K562 (cell line): Measurements from ENCODE around the gene RERE. TPM values are rescaled to one million over a fixed set of nuclear protein-coding genes. Genes with fewer than 3 reads are reported as not detected.

ENCODE experiments used
- ATF7 ChIP-seq: fragments of 450-650 bp; IDR thresholded peaks from 2 replicates; pipeline ENCODE4 v1.7.1; 2014; ENCODE audit warnings: mild to moderate bottlenecking, moderate library complexity
- C11orf30 ChIP-seq: fragments of 450-650 bp; IDR thresholded peaks from 2 replicates; pipeline ENCODE4 v1.6.1; 2016; ENCODE audit warnings: low read depth, mild to moderate bottlenecking
- CBX5 ChIP-seq: IDR thresholded peaks from 2 replicates; pipeline ENCODE4 v1.6.1; 2014; ENCODE audit warnings: low read depth, borderline replicate concordance
- RBM15 ChIP-seq: fragments of 200-400 bp; formaldehyde crosslinking; IDR thresholded peaks from 2 replicates; pipeline ENCODE4 v1.6.1; 2018; ENCODE audit warnings: mild to moderate bottlenecking, low read length, moderate library complexity; ENCODE audit not compliant: insufficient read depth
- RERE ChIP-seq: sonication (generic); formaldehyde crosslinking; IDR thresholded peaks from 2 replicates; pipeline ENCODE4 v1.8.0; 2023; ENCODE audit warnings: missing genetic modification reagents, mild to moderate bottlenecking, borderline replicate concordance
- SMARCE1 ChIP-seq: fragments of 450-650 bp; IDR thresholded peaks from 2 replicates; pipeline ENCODE4 v1.7.1; 2016; ENCODE audit warnings: mild to moderate bottlenecking
- SNRNP70 ChIP-seq: fragments of 200-400 bp; formaldehyde crosslinking; optimal IDR thresholded peaks from 2 replicates; pipeline ENCODE3; 2017; ENCODE audit warnings: low read depth, low read length
- TSC22D4 ChIP-seq: fragments of 450-650 bp; IDR thresholded peaks from 2 replicates; pipeline ENCODE4 v1.6.1; 2016; ENCODE audit warnings: missing genetic modification characterization, missing biosample characterization, control low read depth
- USF1 ChIP-seq: sonication (generic); formaldehyde crosslinking; IDR thresholded peaks from 2 replicates; pipeline ENCODE4 v1.9.0; 2022; ENCODE audit warnings: mild to moderate bottlenecking, missing genetic modification reagents
- ZEB2 ChIP-seq: fragments of 450-650 bp; IDR thresholded peaks from 2 replicates; pipeline ENCODE4 v1.6.1; 2016
- ZNF12 ChIP-seq: sonication (generic); formaldehyde crosslinking; IDR thresholded peaks from 2 replicates; pipeline ENCODE4 v1.4.0; 2020; ENCODE audit warnings: mild to moderate bottlenecking, missing genetic modification reagents
- ZNF217 ChIP-seq: sonication (generic); formaldehyde crosslinking; IDR thresholded peaks from 2 replicates; pipeline ENCODE4 v1.8.0; 2022; ENCODE audit warnings: mild to moderate bottlenecking, missing genetic modification reagents
- ZNF274 ChIP-seq: IDR thresholded peaks from 2 replicates; pipeline ENCODE4 v1.6.1; 2011; ENCODE audit warnings: low read depth, mild to moderate bottlenecking, low read length, moderate library complexity, borderline replicate concordance
- ZNF696 ChIP-seq: fragments of 250-450 bp; sonication (Bioruptor Pico); conservative IDR thresholded peaks from 2 replicates; pipeline ENCODE4 v1.4.0; 2020; ENCODE audit warnings: mild to moderate bottlenecking, moderate library complexity
- polyA plus RNA-seq, 8 experiments: library from polyadenylated mRNA; depleted of rRNA in 4 of 8; stranded (reverse) in 5 of 8; unstranded in 3 of 8; fragments of >200 nt; fragmentation: Nextera tagmentation in 2 of 8; fragmentation: Illumina TruSeq in 1 of 8; extraction: Ambion mirVana in 2 of 8; extraction: Trizol in 1 of 8; gene quantifications; 2 replicates each; pipeline versions ENCODE4 v1.2.1 to v1.2.3, GENCODE V29; 2011 to 2014; ENCODE audit warnings: inconsistent platforms in 1 of 8, missing spikeins in 1 of 8
- total RNA-seq, 7 experiments: library from RNA; depleted of rRNA in 6 of 7; stranded (reverse); fragments of >200 nt in 6 of 7; fragmentation: Illumina TruSeq in 2 of 7; extraction: Trizol in 2 of 7; gene quantifications; 2 replicates each; pipeline versions ENCODE4 v1.2.1 to v1.2.3, GENCODE V29; 2011 to 2021; ENCODE audit warnings: low replicate concordance in 1 of 7
- TF ChIP-seq, protein P1 (sequence below): IDR thresholded peaks from 3 replicates; pipeline ENCODE4 v1.6.1; 2011; ENCODE audit warnings: borderline replicate concordance, mild to moderate bottlenecking, moderate library complexity; ENCODE audit not compliant: insufficient read length; ENCODE audit errors: extremely low read depth

RERE gene
- total and polyA plus RNA-seq, 9 of the 15 experiments (the other 6 are each of a cell fraction or from before 2014, with no cell fraction given) = 3.0 to 51.5 (median 13.4) TPM

DNA sequence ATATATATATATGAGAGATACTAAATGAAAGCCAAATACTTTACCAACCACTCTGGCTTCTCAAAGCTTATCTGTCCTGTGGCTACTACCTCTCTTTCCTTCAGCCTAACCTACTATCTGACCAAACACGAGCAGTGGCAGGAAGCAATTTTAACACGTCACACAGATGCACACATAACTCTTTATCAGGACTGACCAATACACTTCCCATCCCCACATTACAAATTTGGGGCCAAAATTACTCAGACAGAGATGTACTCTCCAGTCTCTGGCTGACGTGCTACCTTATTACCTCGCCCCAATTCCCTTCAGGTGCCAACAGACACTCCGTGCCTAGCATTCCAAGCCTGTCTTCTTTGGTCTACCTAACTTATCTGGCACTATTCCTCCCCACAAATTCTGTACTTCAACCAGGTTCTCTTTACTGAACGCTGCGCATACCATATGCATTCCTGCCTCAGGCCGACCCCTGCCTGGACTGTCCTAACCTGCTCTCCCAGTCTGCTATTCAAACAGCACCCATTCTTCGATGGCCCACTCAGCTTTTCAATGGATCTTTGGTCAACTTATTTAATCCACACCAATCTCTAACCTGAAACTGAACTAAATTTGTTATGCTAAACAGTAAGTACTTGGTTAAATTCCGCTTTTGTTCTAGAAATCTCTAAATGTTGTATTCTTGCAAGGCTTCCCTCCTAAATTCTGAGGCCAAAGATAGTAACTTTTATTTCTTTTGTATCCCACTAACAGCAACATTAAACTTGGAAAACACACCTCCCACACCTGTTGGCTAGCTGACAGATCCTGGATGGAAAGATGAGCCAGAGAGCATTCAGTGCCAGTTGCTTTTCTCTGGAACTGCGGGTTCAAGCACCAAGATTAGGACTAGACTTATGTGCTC is 27.9 kb downstream of the RERE start (continued):
- TF ChIP-seq, protein P1, sequence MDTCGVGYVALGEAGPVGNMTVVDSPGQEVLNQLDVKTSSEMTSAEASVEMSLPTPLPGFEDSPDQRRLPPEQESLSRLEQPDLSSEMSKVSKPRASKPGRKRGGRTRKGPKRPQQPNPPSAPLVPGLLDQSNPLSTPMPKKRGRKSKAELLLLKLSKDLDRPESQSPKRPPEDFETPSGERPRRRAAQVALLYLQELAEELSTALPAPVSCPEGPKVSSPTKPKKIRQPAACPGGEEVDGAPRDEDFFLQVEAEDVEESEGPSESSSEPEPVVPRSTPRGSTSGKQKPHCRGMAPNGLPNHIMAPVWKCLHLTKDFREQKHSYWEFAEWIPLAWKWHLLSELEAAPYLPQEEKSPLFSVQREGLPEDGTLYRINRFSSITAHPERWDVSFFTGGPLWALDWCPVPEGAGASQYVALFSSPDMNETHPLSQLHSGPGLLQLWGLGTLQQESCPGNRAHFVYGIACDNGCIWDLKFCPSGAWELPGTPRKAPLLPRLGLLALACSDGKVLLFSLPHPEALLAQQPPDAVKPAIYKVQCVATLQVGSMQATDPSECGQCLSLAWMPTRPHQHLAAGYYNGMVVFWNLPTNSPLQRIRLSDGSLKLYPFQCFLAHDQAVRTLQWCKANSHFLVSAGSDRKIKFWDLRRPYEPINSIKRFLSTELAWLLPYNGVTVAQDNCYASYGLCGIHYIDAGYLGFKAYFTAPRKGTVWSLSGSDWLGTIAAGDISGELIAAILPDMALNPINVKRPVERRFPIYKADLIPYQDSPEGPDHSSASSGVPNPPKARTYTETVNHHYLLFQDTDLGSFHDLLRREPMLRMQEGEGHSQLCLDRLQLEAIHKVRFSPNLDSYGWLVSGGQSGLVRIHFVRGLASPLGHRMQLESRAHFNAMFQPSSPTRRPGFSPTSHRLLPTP = no peak
- TF ChIP-seq SMARCE1 (peak; percentile 97), RERE (no peak), USF1 (CRISPR knock-in tag) (no peak), SNRNP70 (no peak), ZEB2 (peak; percentile 89), ZNF217 (CRISPR knock-in tag) (no peak), ZNF12 (CRISPR knock-in tag) (no peak), ZNF696 (CRISPR knock-in tag) (no peak), CBX5 (no peak), C11orf30 (no peak; the same call in 1 of the 2 replicates), RBM15 (no peak), ZNF274 (no peak), ATF7 (peak; percentile 82), TSC22D4 (tag) (no peak)
